ENCODE measurements around the gene B4GALT5.

Gene B4GALT5

DNA sequence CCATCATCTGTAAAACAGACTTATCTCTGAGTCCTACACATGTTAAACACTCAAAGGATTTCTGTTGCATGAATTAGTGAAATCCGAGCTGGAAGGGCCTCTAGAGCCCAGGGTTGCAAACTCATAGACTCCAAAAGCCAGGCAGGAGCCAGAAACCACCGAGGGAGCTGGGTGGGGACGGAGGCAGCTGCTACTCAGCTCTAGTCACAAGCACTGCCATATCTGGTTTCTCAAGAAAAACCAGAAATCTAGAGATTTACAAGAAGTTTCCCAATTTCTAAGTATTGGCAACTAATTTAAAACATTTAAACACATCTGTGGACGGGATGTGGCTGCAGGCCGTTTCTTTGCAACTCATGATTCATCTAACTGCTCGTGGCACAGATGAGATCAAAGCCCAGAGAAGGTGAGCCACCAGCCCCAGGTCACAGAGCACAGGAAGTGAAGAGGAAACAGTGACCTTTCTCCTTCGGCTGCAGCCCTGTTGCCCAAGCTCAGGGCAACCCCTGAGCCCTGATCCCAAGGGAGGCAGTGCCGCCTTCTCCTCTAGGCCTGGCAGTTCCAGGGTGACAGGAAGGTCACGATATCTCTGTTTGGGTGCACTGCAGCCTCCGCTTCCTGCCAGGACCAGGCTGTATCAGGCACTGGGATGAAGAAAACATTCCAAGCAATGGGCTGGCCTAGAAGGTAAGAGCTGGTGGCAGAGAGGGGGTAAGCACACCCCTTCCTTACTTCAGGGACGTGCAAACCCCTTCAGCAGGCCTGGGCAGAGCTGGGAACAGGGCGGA, 119.3 kb downstream of the B4GALT5 start:
- no peak overlapping the region for H3K4me3 ChIP-seq (ENCODE audit: low read length)
- no peak overlapping the region for H3K27ac ChIP-seq (ENCODE audit: low read length)
- no peaks in the 10 kb centered on the region for H4K20me1 ChIP-seq (ENCODE audit: insufficient read depth, low read length)
- H3K27me3 ChIP-seq (ENCODE audit: low read depth, low read length) = 0 out of 2 replicates have a peak, but pooled peaks cover 5% of the 10 kb centered on the region
- no peak overlapping the region for H3K4me2 ChIP-seq (ENCODE audit: low read length)
- H3K4me1 ChIP-seq (ENCODE audit: low read length) = peaks cover 16% of the 10 kb centered on the region
- no peak overlapping the region for H3K9ac ChIP-seq (ENCODE audit: low read length)
- H3K9me3 ChIP-seq (ENCODE audit: insufficient read depth, low read length) = 0 out of 2 replicates have a peak, but pooled peaks cover 4% of the 10 kb centered on the region
- no peaks in the 10 kb centered on the region for H3K36me3 ChIP-seq (replicated peaks; ENCODE audit: low read depth, low read length)
- no peaks in the 10 kb centered on the region for H3K79me2 ChIP-seq (ENCODE audit: low read length)
- no peak for TF ChIP-seq EZH2phosphoT487 (IDR thresholded peaks at IDR 0.05; ENCODE audit: low read depth)
- TF ChIP-seq, protein P1, sequence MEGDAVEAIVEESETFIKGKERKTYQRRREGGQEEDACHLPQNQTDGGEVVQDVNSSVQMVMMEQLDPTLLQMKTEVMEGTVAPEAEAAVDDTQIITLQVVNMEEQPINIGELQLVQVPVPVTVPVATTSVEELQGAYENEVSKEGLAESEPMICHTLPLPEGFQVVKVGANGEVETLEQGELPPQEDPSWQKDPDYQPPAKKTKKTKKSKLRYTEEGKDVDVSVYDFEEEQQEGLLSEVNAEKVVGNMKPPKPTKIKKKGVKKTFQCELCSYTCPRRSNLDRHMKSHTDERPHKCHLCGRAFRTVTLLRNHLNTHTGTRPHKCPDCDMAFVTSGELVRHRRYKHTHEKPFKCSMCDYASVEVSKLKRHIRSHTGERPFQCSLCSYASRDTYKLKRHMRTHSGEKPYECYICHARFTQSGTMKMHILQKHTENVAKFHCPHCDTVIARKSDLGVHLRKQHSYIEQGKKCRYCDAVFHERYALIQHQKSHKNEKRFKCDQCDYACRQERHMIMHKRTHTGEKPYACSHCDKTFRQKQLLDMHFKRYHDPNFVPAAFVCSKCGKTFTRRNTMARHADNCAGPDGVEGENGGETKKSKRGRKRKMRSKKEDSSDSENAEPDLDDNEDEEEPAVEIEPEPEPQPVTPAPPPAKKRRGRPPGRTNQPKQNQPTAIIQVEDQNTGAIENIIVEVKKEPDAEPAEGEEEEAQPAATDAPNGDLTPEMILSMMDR (IDR thresholded peaks at IDR 0.05; ENCODE audit: low read depth, low read length) = no peak
- no peak overlapping the region for H2AFZ ChIP-seq (ENCODE audit: low read depth, low read length)

DNA sequence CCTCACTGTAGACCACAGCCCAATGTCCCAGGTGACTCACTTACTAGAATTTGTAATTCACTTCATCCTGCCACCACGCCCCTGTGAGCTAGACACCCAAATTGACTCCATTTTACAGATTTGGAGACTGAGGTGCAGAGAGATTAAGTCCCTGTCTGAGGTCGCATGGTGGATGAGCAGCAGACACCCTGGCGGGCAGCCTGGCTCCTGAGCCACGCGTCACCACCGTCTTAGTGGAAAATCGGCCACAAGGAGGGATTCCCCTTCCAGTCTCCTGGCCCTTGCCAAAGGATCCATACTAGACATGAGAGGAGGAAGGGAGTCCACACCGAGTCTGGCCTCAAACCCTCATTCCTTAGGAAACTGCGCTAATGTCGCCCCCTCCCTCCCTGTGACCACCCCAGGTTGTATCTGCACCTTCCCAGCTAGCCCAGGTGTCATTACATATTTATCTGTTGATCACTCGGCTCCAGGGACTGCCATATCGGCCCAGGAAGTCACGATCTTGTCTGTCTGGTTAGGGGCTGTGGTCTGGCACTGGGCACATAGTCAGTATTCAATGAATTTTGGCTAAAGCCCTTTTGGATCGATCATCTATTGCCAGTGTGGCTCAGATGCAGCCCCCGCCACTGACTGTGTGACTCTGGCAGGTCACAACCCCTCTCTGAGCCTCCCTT, 120.1 kb downstream of the B4GALT5 start:
- peaks cover 10% of the 10 kb centered on the region; the same call in 1 of the 2 replicates for H3K27me3 ChIP-seq (ENCODE audit: low read depth, low read length)
- no peak overlapping the region for H3K9ac ChIP-seq (ENCODE audit: low read length)
- H2AFZ ChIP-seq (ENCODE audit: low read depth, low read length) = no peak overlapping the region
- no peaks in the 10 kb centered on the region for H4K20me1 ChIP-seq (ENCODE audit: insufficient read depth, low read length)
- H3K9me3 ChIP-seq (ENCODE audit: insufficient read depth, low read length) = 0 out of 2 replicates have a peak, but pooled peaks cover 4% of the 10 kb centered on the region
- no peak overlapping the region for H3K27ac ChIP-seq (ENCODE audit: low read length)
- H3K4me2 ChIP-seq (ENCODE audit: low read length) = no peak overlapping the region
- no peaks in the 10 kb centered on the region for H3K79me2 ChIP-seq (ENCODE audit: low read length)
- peaks cover 16% of the 10 kb centered on the region for H3K4me1 ChIP-seq (ENCODE audit: low read length)
- TF ChIP-seq EZH2phosphoT487 (IDR thresholded peaks at IDR 0.05; ENCODE audit: low read depth) = no peak
- TF ChIP-seq, protein P1 (IDR thresholded peaks at IDR 0.05; ENCODE audit: low read depth, low read length) = no peak
- no peaks in the 10 kb centered on the region for H3K36me3 ChIP-seq (replicated peaks; ENCODE audit: low read depth, low read length)
- no peak overlapping the region for H3K4me3 ChIP-seq (ENCODE audit: low read length)

DNA sequence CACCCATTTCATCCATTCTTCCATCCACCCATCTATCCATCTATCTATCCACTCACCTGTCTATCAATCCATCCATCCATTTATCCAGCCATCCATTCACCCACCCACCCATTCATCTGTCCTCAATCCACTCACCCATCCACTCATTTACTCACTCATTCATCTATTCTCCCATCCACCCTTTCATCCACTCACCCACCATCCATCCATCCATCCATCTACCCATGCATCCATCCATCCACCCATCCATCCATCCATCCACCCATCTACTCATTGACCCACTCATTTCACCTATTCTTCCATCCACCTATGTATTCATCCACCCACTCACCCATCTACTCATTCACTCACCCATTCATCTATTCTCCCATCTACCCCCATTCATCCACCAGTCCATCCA, 121.6 kb downstream of the B4GALT5 start:
- Histone ChIP-seq H3K27me3 (ENCODE audit: low read depth, low read length) (peaks cover 19% of the 10 kb centered on the region; the same call in 1 of the 2 replicates), H3K9me3 (ENCODE audit: insufficient read depth, low read length) (no peaks in the 10 kb centered on the region), H3K27ac (ENCODE audit: low read length) (no peak overlapping the region), H3K4me2 (ENCODE audit: low read length) (no peak overlapping the region), H3K79me2 (ENCODE audit: low read length) (no peaks in the 10 kb centered on the region), H3K4me1 (ENCODE audit: low read length) (peaks cover 8% of the 10 kb centered on the region), H2AFZ (ENCODE audit: low read depth, low read length) (no peak overlapping the region), H3K36me3 (replicated peaks; ENCODE audit: low read depth, low read length) (no peaks in the 10 kb centered on the region), H4K20me1 (ENCODE audit: insufficient read depth, low read length) (no peaks in the 10 kb centered on the region), H3K9ac (ENCODE audit: low read length) (no peak overlapping the region), H3K4me3 (ENCODE audit: low read length) (no peak overlapping the region)
- TF ChIP-seq, protein P1 (IDR thresholded peaks at IDR 0.05; ENCODE audit: low read depth, low read length) = no peak
- TF ChIP-seq EZH2phosphoT487 (IDR thresholded peaks at IDR 0.05; ENCODE audit: low read depth) = no peak

DNA sequence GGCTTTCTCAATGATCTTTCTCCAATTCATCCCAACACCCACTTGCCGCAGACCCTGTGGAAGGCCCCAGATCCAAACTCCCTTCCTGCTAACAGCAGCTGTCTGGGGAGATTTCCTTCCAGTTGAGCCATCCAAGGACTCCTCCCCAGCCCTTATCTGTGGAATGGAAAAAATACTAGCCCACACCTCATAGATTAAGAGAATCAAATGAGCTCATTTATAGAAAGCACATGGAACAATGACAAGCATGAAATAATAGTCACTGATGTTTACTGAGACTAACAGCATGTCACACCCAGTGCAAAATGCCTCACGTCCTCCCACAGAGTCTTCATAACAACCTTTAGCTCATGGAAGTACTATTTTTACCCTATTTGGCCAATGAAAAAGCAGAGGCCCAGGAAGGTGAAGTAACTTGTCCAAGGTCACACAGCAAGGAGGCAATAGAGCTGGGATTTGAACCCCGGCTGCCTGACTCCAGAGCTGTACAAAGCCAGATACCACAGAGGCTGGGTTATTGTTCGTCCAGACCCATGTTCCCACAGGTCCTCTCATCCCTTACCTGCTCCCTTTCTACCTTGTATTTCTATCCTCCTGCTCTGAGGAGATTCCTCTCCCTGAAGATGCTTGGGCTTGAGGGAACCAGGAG, 122.3 kb downstream of the B4GALT5 start:
- Histone ChIP-seq H3K4me2 (ENCODE audit: low read length) (no peak overlapping the region), H3K9ac (ENCODE audit: low read length) (no peak overlapping the region), H3K4me1 (ENCODE audit: low read length) (peaks cover 4% of the 10 kb centered on the region), H3K27ac (ENCODE audit: low read length) (no peak overlapping the region), H3K79me2 (ENCODE audit: low read length) (no peaks in the 10 kb centered on the region), H4K20me1 (ENCODE audit: insufficient read depth, low read length) (no peaks in the 10 kb centered on the region), H3K36me3 (replicated peaks; ENCODE audit: low read depth, low read length) (no peaks in the 10 kb centered on the region), H3K4me3 (ENCODE audit: low read length) (no peak overlapping the region), H3K27me3 (ENCODE audit: low read depth, low read length) (peaks cover 21% of the 10 kb centered on the region; the same call in 1 of the 2 replicates), H2AFZ (ENCODE audit: low read depth, low read length) (no peak overlapping the region), H3K9me3 (ENCODE audit: insufficient read depth, low read length) (no peaks in the 10 kb centered on the region)
- TF ChIP-seq EZH2phosphoT487 (IDR thresholded peaks at IDR 0.05; ENCODE audit: low read depth) = no peak
- TF ChIP-seq, protein P1 (IDR thresholded peaks at IDR 0.05; ENCODE audit: low read depth, low read length) = no peak

Measured in OCI-LY3 (cell line).